WTC11 (cell line): Measurements from ENCODE around the gene GNAL. TPM values are rescaled to one million over a fixed set of nuclear protein-coding genes. Genes with fewer than 3 reads are reported as not detected.

Experiments used
- ATAC-seq: fragments of 200-7000 bp; cut with Tn5 transposase; 2 replicates; pipeline ENCODE4 v1.10.0; 2021; ENCODE audit warnings: mild to moderate bottlenecking, moderate library complexity
- Bru-seq: library from RNA; stranded (reverse); fragments of 400-500 nt; gene quantifications from one replicate; lab custom pipeline; 2021; lab: Mats Ljungman, UMichigan
- CTCF ChIA-PET: fragments of 300-600 bp; sonication (Branson Sonifier 250); formaldehyde crosslinking; loops from one replicate; lab custom pipeline; 2021; ENCODE audit warnings: antibody characterized with exemption; lab: Charles Lee
- POLR2A ChIA-PET: fragments of 350-600 bp; sonication (Branson Sonifier 250); formaldehyde crosslinking; loops from one replicate; lab custom pipeline; 2021; ENCODE audit warnings: antibody characterized with exemption; lab: Charles Lee
- DNase-seq: peaks from one replicate; pipeline ENCODE4 v3.0.0; 2021; ENCODE audit warnings: low spot score
- H3K27ac Mint-ChIP-seq: 2 replicates; pipeline ENCODE4 v1.8.0; 2021; ENCODE audit warnings: mixed read lengths
- H3K27me3 Mint-ChIP-seq: 2 replicates; pipeline ENCODE4 v1.8.0; 2021; ENCODE audit warnings: low read depth, mild to moderate bottlenecking, moderate library complexity, mixed read lengths
- H3K36me3 Mint-ChIP-seq: 2 replicates; pipeline ENCODE4 v1.8.0; 2021; ENCODE audit warnings: mixed read lengths
- H3K4me1 Mint-ChIP-seq: 2 replicates; pipeline ENCODE4 v1.8.0; 2022; ENCODE audit warnings: mixed read lengths
- H3K4me3 Mint-ChIP-seq: 2 replicates; pipeline ENCODE4 v1.8.0; 2021; ENCODE audit warnings: mild to moderate bottlenecking, moderate library complexity, mixed read lengths
- H3K9me3 Mint-ChIP-seq: 2 replicates; pipeline ENCODE4 v1.8.0; 2021; ENCODE audit warnings: mixed read lengths
- AFF4 ChIP-seq: sonication (generic); formaldehyde crosslinking; IDR thresholded peaks from 2 replicates; pipeline ENCODE4 v1.8.1; 2023; ENCODE audit warnings: mild to moderate bottlenecking, missing genetic modification reagents, borderline replicate concordance
- AR ChIP-seq: fragments of 250-450 bp; sonication (Bioruptor Pico); IDR thresholded peaks from 2 replicates; pipeline ENCODE4 v1.9.0; 2021; ENCODE audit warnings: mild to moderate bottlenecking
- CDX4 ChIP-seq: fragments of 250-450 bp; sonication (Bioruptor Pico); IDR thresholded peaks from 2 replicates; pipeline ENCODE4 v1.9.0; 2021; ENCODE audit warnings: moderate library complexity, mild to moderate bottlenecking, inconsistent platforms, borderline replicate concordance
- CTCF ChIP-seq: fragments of 200-600 bp; IDR thresholded peaks from 2 replicates; pipeline ENCODE4 v1.8.0; 2022; ENCODE audit warnings: antibody characterized with exemption
- ETV6 ChIP-seq: sonication (generic); formaldehyde crosslinking; IDR thresholded peaks from 2 replicates; pipeline ENCODE4 v1.8.1; 2022; ENCODE audit warnings: mild to moderate bottlenecking, missing genetic modification reagents
- GABPB1 ChIP-seq: sonication (generic); formaldehyde crosslinking; IDR thresholded peaks from 2 replicates; pipeline ENCODE4 v1.8.1; 2023; ENCODE audit warnings: mild to moderate bottlenecking, missing genetic modification reagents
- GTF2I ChIP-seq: fragments of 250-450 bp; sonication (Bioruptor Pico); conservative IDR thresholded peaks from 2 replicates; pipeline ENCODE4 v1.4.0; 2021; ENCODE audit warnings: mild to moderate bottlenecking
- JAZF1 ChIP-seq: fragments of 250-450 bp; sonication (Bioruptor Pico); IDR thresholded peaks from 2 replicates; pipeline ENCODE4 v1.9.0; 2021; ENCODE audit warnings: moderate library complexity, mild to moderate bottlenecking, inconsistent platforms
- MAX ChIP-seq: sonication (generic); formaldehyde crosslinking; IDR thresholded peaks from 2 replicates; pipeline ENCODE4 v1.8.0; 2022; ENCODE audit warnings: mild to moderate bottlenecking, missing genetic modification reagents
- MYBL2 ChIP-seq: sonication (generic); formaldehyde crosslinking; IDR thresholded peaks from 2 replicates; pipeline ENCODE4 v1.8.1; 2023; ENCODE audit warnings: mild to moderate bottlenecking, moderate library complexity, missing genetic modification reagents
- NFATC4 ChIP-seq: fragments of 250-450 bp; sonication (Bioruptor Pico); IDR thresholded peaks from 2 replicates; pipeline ENCODE4 v1.9.0; 2021; ENCODE audit warnings: mild to moderate bottlenecking
- NFYB ChIP-seq: sonication (generic); formaldehyde crosslinking; conservative IDR thresholded peaks from 2 replicates; pipeline ENCODE4 v1.8.0; 2022; ENCODE audit warnings: low read depth, missing genetic modification reagents
- NR1H2 ChIP-seq: sonication (generic); formaldehyde crosslinking; IDR thresholded peaks from 2 replicates; pipeline ENCODE4 v1.9.0; 2021; ENCODE audit warnings: mild to moderate bottlenecking, moderate library complexity, missing genetic modification reagents
- PREB ChIP-seq: sonication (generic); formaldehyde crosslinking; IDR thresholded peaks from 2 replicates; pipeline ENCODE4 v1.8.1; 2022; ENCODE audit warnings: mild to moderate bottlenecking, missing genetic modification reagents, moderate library complexity, borderline replicate concordance
- SMAD4 ChIP-seq: sonication (generic); formaldehyde crosslinking; IDR thresholded peaks from 2 replicates; pipeline ENCODE4 v1.8.0; 2022; ENCODE audit warnings: mild to moderate bottlenecking, missing genetic modification reagents
- SOX15 ChIP-seq: fragments of 250-450 bp; sonication (Bioruptor Pico); IDR thresholded peaks from 2 replicates; pipeline ENCODE4 v1.9.0; 2021; ENCODE audit warnings: mild to moderate bottlenecking
- TCF7 ChIP-seq: sonication (generic); formaldehyde crosslinking; IDR thresholded peaks from 2 replicates; pipeline ENCODE4 v1.8.0; 2022; ENCODE audit warnings: mild to moderate bottlenecking, low read depth, missing genetic modification reagents, moderate library complexity
- TEAD1 ChIP-seq: sonication (generic); formaldehyde crosslinking; IDR thresholded peaks from 2 replicates; pipeline ENCODE4 v1.8.0; 2022; ENCODE audit warnings: mild to moderate bottlenecking, missing genetic modification reagents
- USF2 ChIP-seq: sonication (generic); formaldehyde crosslinking; IDR thresholded peaks from 2 replicates; pipeline ENCODE4 v1.8.1; 2023; ENCODE audit warnings: mild to moderate bottlenecking, missing genetic modification reagents, moderate library complexity
- ZMAT4 ChIP-seq: fragments of 250-450 bp; sonication (Bioruptor Pico); IDR thresholded peaks from 2 replicates; pipeline ENCODE4 v1.9.0; 2021; ENCODE audit warnings: mild to moderate bottlenecking
- ZNF121 ChIP-seq: sonication (generic); formaldehyde crosslinking; IDR thresholded peaks from 2 replicates; pipeline ENCODE4 v1.8.0; 2023; ENCODE audit warnings: missing genetic modification reagents
- ZNF138 ChIP-seq: sonication (generic); formaldehyde crosslinking; conservative IDR thresholded peaks from 2 replicates; pipeline ENCODE4 v1.8.1; 2022; ENCODE audit warnings: mild to moderate bottlenecking, moderate library complexity, missing genetic modification reagents
- ZNF263 ChIP-seq: sonication (generic); formaldehyde crosslinking; IDR thresholded peaks from 2 replicates; pipeline ENCODE4 v1.8.1; 2022; ENCODE audit warnings: low read depth, mild to moderate bottlenecking, moderate library complexity, missing genetic modification reagents
- ZNF416 ChIP-seq: fragments of 250-450 bp; sonication (Bioruptor Pico); IDR thresholded peaks from 2 replicates; pipeline ENCODE4 v1.9.0; 2021; ENCODE audit warnings: mild to moderate bottlenecking, inconsistent platforms
- ZNF671 ChIP-seq: fragments of 250-450 bp; sonication (Bioruptor Pico); IDR thresholded peaks from 2 replicates; pipeline ENCODE4 v1.8.0; 2021; ENCODE audit warnings: mild to moderate bottlenecking
- long read RNA-seq, 3 experiments: library from RNA in 1 of 3; library from capped mRNA in 1 of 3; library from polyadenylated mRNA in 1 of 3; unstranded in 2 of 3; stranded (forward) in 1 of 3; transcript quantifications; one replicate each; pipeline ENCODE4 v2.0.0, GENCODE V29; 2021
- total RNA-seq: library from RNA; stranded (reverse); gene quantifications from 3 replicates; pipeline ENCODE4 v1.2.3, GENCODE V29; 2021

Gene GNAL
- total RNA-seq (22.3 to 26.7 TPM (median 23.9 TPM) in 3 replicates), Bru-seq, nascent RNA (percentile 56 among the genes with signal in this experiment)
- long read RNA-seq, experiment 1, full-length matches to known transcripts = 22 of 72 reads
- long read RNA-seq, experiment 1, partial matches to known transcripts = 11 of 72 reads
- long read RNA-seq, experiment 1, other reads (novel, unspliced or antisense) = 39 of 72 reads
- long read RNA-seq, experiment 2, full-length matches to known transcripts = 3 of 32 reads
- long read RNA-seq, experiment 2, partial matches to known transcripts = 2 of 32 reads
- long read RNA-seq, experiment 2, other reads (novel, unspliced or antisense) = 27 of 32 reads
- long read RNA-seq, experiment 3, partial matches to known transcripts = 1 of 5 reads
- long read RNA-seq, experiment 3, other reads (novel, unspliced or antisense) = 2 of 5 reads

- peak within 1 kb of the TSS; percentile 74 for H3K4me3 Mint-ChIP-seq
- ChIA-PET CTCF (interaction anchor here (1.0 to 2.4 kb wide), 8 partner anchors 13 to 306 kb away, joined by 3 to 12 read pairs (median 6); no protein-coding TSS in a partner anchor), POLR2A (interaction anchor here (0.6 to 1.7 kb wide), 5 partner anchors 22 to 348 kb away, joined by 3 to 7 read pairs (median 4); partner anchors contain the start of gene IMPA2)
- DNase-seq (peak; percentile 89), ATAC-seq (peak; percentile 91)
- peaks cover 6% of the 10 kb centered on the region for H3K4me1 Mint-ChIP-seq
- H3K27me3 Mint-ChIP-seq = peaks cover 22% of the 10 kb centered on the region
- no peak within 1 kb of the TSS for H3K27ac Mint-ChIP-seq
- H3K36me3 Mint-ChIP-seq = no peaks in the 10 kb centered on the region
- H3K9me3 Mint-ChIP-seq = peaks cover 4% of the 10 kb centered on the region; the same call in 1 of the 2 replicates
- TF ChIP-seq AR (CRISPR knock-in tag) (no peak), ZNF671 (no peak), PREB (no peak), ZNF138 (CRISPR knock-in tag) (peak; percentile 51; the same call in 1 of the 2 replicates), JAZF1 (CRISPR knock-in tag) (no peak), MAX (no peak), MYBL2 (CRISPR knock-in tag) (no peak), NFATC4 (no peak), ZNF121 (no peak), CDX4 (CRISPR knock-in tag) (no peak), GTF2I (CRISPR knock-in tag) (no peak), ETV6 (peak; percentile 61), NFYB (CRISPR knock-in tag) (no peak), GABPB1 (CRISPR knock-in tag) (0 out of 2 replicates have a peak, but pooled peaks have one; percentile 31), ZMAT4 (no peak), AFF4 (CRISPR knock-in tag) (0 out of 2 replicates have a peak, but pooled peaks have one; percentile 58), USF2 (0 out of 2 replicates have a peak, but pooled peaks have one; percentile 14), SOX15 (no peak), TCF7 (CRISPR knock-in tag) (no peak), CTCF (no peak), SMAD4 (CRISPR knock-in tag) (no peak), ZNF416 (CRISPR knock-in tag) (no peak), NR1H2 (CRISPR knock-in tag) (no peak), ZNF263 (CRISPR knock-in tag) (no peak), TEAD1 (CRISPR knock-in tag) (no peak)
These were observed at the start of gene GNAL for GRCh38 chr18:11688972-11689668. TSS of gene GNAL (plus strand) at chr18:11689264. CDS start at chr18:11689564, 300 bp downstream.
